HepG2 (cell line): Measurements from ENCODE around the gene RPS23. TPM values are rescaled to one million over a fixed set of nuclear protein-coding genes. Genes with fewer than 3 reads are reported as not detected.

Source experiments
- ATAC-seq: fragments of 200-7000 bp; cut with Tn5 transposase; 3 replicates; pipeline ENCODE4 v1.9.1; 2020; ENCODE audit warnings: mild to moderate bottlenecking, moderate library complexity
- BruUV-seq: library from RNA; stranded (reverse); fragments of 400-500 nt; replicated peaks from 2 replicates; lab custom pipeline; 2021; lab: Mats Ljungman, UMichigan
- CTCF ChIA-PET: fragments of 300-600 bp; formaldehyde crosslinking; extraction: SDS; loops from one replicate; lab custom pipeline; 2021; ENCODE audit warnings: low total read pairs, inconsistent platforms, low intra/inter-chr PET ratio; lab: Yijun Ruan, JAX
- POLR2A ChIA-PET: fragments of 350-600 bp; sonication (Branson Sonifier 250); formaldehyde crosslinking; loops from one replicate; lab custom pipeline; 2020; ENCODE audit warnings: antibody characterized with exemption, inconsistent platforms; lab: Yijun Ruan, JAX
- DNase-seq: peaks from one replicate; pipeline ENCODE4 v3.0.0-alpha.2; 2015; ENCODE audit warnings: low spot score
- FAIRE-seq: peaks from 3 replicates; lab custom pipeline; 2011; peaks lifted over from hg19 to GRCh38; lab: Jason Lieb, UNC
- H2AFZ ChIP-seq: one replicate; pipeline ENCODE4 v1.6.1; 2011; ENCODE audit warnings: low read length, inconsistent platforms
- H3K27ac ChIP-seq: fragments of 300-600 bp; 3 replicates; pipeline ENCODE4 v1.8.0; 2011; ENCODE audit warnings: mixed run types, mild to moderate bottlenecking, mixed read lengths, low read length, inconsistent platforms; ENCODE audit not compliant: insufficient read depth; ENCODE audit errors: extremely low read length
- H3K27me3 ChIP-seq, 2 experiments: fragments of 200-600 bp in 1 of 2; 2 replicates in 1 of 2; 3 replicates in 1 of 2; pipeline versions ENCODE4 v1.6.0 to v1.8.0; 2011; ENCODE audit warnings: low read length in 2 of 2, mild to moderate bottlenecking in 2 of 2, moderate library complexity in 2 of 2, inconsistent platforms in 1 of 2; ENCODE audit not compliant: insufficient read depth in 2 of 2, control insufficient read depth in 1 of 2
- H3K36me3 ChIP-seq, 2 experiments: fragments of 200-600 bp in 1 of 2; replicated peaks in 1 of 2; 2 replicates in 1 of 2; 3 replicates in 1 of 2; pipeline versions ENCODE4 v1.5.1 to v1.8.0; 2011; ENCODE audit warnings: low read length in 2 of 2, inconsistent platforms in 1 of 2; ENCODE audit not compliant: insufficient read depth in 2 of 2, control insufficient read depth in 1 of 2
- H3K4me1 ChIP-seq: 2 replicates; pipeline ENCODE4 v1.5.1; 2012; ENCODE audit warnings: low read length, inconsistent platforms; ENCODE audit not compliant: insufficient read depth
- H3K4me2 ChIP-seq: 2 replicates; pipeline ENCODE4 v1.6.0; 2011; ENCODE audit warnings: low read depth, low read length, inconsistent platforms
- H3K4me3 ChIP-seq, 3 experiments: fragments of 200-600 bp in 1 of 3; sonication (generic), shearing (Covaris generic) in 1 of 3; replicated peaks in 1 of 3; 2 replicates each; pipeline ENCODE4 v1.5.1; 2011 to 2016; ENCODE audit warnings: low read length in 3 of 3, inconsistent platforms in 2 of 3, low read depth in 2 of 3, mild to moderate bottlenecking in 2 of 3, control low read depth in 1 of 3, mixed read lengths in 1 of 3; ENCODE audit not compliant: insufficient read depth in 1 of 3
- H3K79me2 ChIP-seq: one replicate; pipeline ENCODE4 v1.6.1; 2011; ENCODE audit warnings: low read length, inconsistent platforms; ENCODE audit not compliant: insufficient read depth
- H3K9ac ChIP-seq: 2 replicates; pipeline ENCODE4 v1.6.0; 2011; ENCODE audit warnings: mild to moderate bottlenecking, low read depth, low read length, inconsistent platforms; ENCODE audit not compliant: insufficient read depth
- H3K9me3 ChIP-seq: 2 replicates; pipeline ENCODE4 v1.5.1; 2012; ENCODE audit warnings: mild to moderate bottlenecking, low read length
- H4K20me1 ChIP-seq: 2 replicates; pipeline ENCODE4 v1.6.0; 2011; ENCODE audit warnings: inconsistent platforms, mild to moderate bottlenecking, low read length, moderate library complexity; ENCODE audit not compliant: insufficient read depth
- CEBPG ChIP-seq: IDR thresholded peaks from 2 replicates; pipeline ENCODE4 v1.6.1; 2016
- HCFC1 ChIP-seq: fragments of 150-350 bp; IDR thresholded peaks from 2 replicates; pipeline ENCODE4 v1.6.1; 2014; ENCODE audit warnings: low read depth, low read length
- HIC2 ChIP-seq: sonication (generic); formaldehyde crosslinking; IDR thresholded peaks from 2 replicates; pipeline ENCODE4 v1.9.0; 2022; ENCODE audit warnings: low read depth, missing genetic modification reagents
- HNF4G ChIP-seq, 2 experiments: sonication (generic) in 1 of 2; formaldehyde crosslinking in 1 of 2; IDR thresholded peaks; 2 replicates each; pipeline versions ENCODE4 v1.4.0 to v1.6.1; 2011 to 2020; ENCODE audit warnings: borderline replicate concordance in 2 of 2, low read depth in 2 of 2, mild to moderate bottlenecking in 2 of 2, low read length in 1 of 2, missing genetic modification reagents in 1 of 2, moderate library complexity in 1 of 2
- ISX ChIP-seq: sonication (generic); formaldehyde crosslinking; conservative IDR thresholded peaks from 2 replicates; pipeline ENCODE4 v1.5.0; 2020; ENCODE audit warnings: missing genetic modification reagents
- NFKBIZ ChIP-seq: IDR thresholded peaks from 2 replicates; pipeline ENCODE4 v1.6.1; 2018; ENCODE audit warnings: missing genetic modification reagents, missing compliant biosample characterization
- POLR2G ChIP-seq: fragments of 200-400 bp; formaldehyde crosslinking; IDR thresholded peaks from 2 replicates; pipeline ENCODE4 v1.6.1; 2018; ENCODE audit warnings: mild to moderate bottlenecking, low read depth, low read length, moderate library complexity
- SMAD9 ChIP-seq: sonication (generic); formaldehyde crosslinking; IDR thresholded peaks from 2 replicates; pipeline ENCODE4 v1.5.1; 2020; ENCODE audit warnings: mild to moderate bottlenecking, missing genetic modification reagents
- SMARCE1 ChIP-seq: fragments of 450-650 bp; IDR thresholded peaks from 2 replicates; pipeline ENCODE4 v1.6.1; 2017; ENCODE audit warnings: borderline replicate concordance
- TCF12 ChIP-seq, 2 experiments: fragments of 450-650 bp in 1 of 2; sonication (generic) in 1 of 2; formaldehyde crosslinking in 1 of 2; IDR thresholded peaks; 2 replicates each; pipeline versions ENCODE4 v1.6.1 to v1.8.0; 2017 to 2022; ENCODE audit warnings: antibody characterized with exemption in 1 of 2, mild to moderate bottlenecking in 1 of 2, missing genetic modification reagents in 1 of 2, moderate library complexity in 1 of 2
- ZNF12 ChIP-seq: sonication (generic); formaldehyde crosslinking; IDR thresholded peaks from 2 replicates; pipeline ENCODE4 v1.5.0; 2020; ENCODE audit warnings: missing genetic modification reagents
- ZNF143 ChIP-seq: sonication (generic); formaldehyde crosslinking; IDR thresholded peaks from 2 replicates; pipeline ENCODE4 v1.4.0; 2020; ENCODE audit warnings: missing genetic modification reagents
- ZNF263 ChIP-seq: sonication (generic); formaldehyde crosslinking; IDR thresholded peaks from 2 replicates; pipeline ENCODE4 v1.4.0; 2020; ENCODE audit warnings: missing genetic modification reagents
- ZNF512B ChIP-seq: sonication (generic); formaldehyde crosslinking; IDR thresholded peaks from 2 replicates; pipeline ENCODE4 v1.5.1; 2020; ENCODE audit warnings: missing genetic modification reagents, mild to moderate bottlenecking, borderline replicate concordance
- ZNF770 ChIP-seq: sonication (generic); formaldehyde crosslinking; IDR thresholded peaks from 2 replicates; pipeline ENCODE4 v1.5.0; 2020; ENCODE audit warnings: mild to moderate bottlenecking, missing genetic modification reagents
- ZSCAN31 ChIP-seq: sonication (generic); formaldehyde crosslinking; IDR thresholded peaks from 2 replicates; pipeline ENCODE4 v1.5.0; 2020; ENCODE audit warnings: low read depth, mild to moderate bottlenecking, missing genetic modification reagents
- WGBS: methylation state at CpG from one replicate; pipeline ENCODE4 v1.1.6; 2017; ENCODE audit warnings: low lambda C conversion rate; 5-methylcytosine and 5-hydroxymethylcytosine counted together
- in situ Hi-C: cut with HindIII; loops from 2 replicates; pipeline ENCODE4 v1.10.0; 2017; ENCODE audit warnings: low pct_unique_long_range_greater_than_20kb; ENCODE audit not compliant: extremely low pct_ligation_motif_present
- intact Hi-C: fragments of 100-400 bp; cut with micrococcal nuclease; formaldehyde crosslinking; loops from one replicate; pipeline ENCODE4 v1.10.0; 2022; ENCODE audit not compliant: unreplicated experiment
- polyA plus RNA-seq, 8 experiments: library from polyadenylated mRNA; depleted of rRNA in 3 of 8; stranded (reverse) in 7 of 8; unstranded in 1 of 8; fragments of >200 nt; fragmentation: Illumina TruSeq in 4 of 8; extraction: Trizol in 4 of 8; gene quantifications; 2 replicates each; pipeline versions ENCODE4 v1.2.1 to v1.2.3, GENCODE V29; 2011 to 2016; ENCODE audit warnings: low read depth in 4 of 8, missing spikeins in 1 of 8, mixed read lengths in 1 of 8; ENCODE audit not compliant: insufficient read depth in 1 of 8
- total RNA-seq, 5 experiments: library from RNA; depleted of rRNA; stranded (reverse); fragments of >200 nt; fragmentation: Illumina TruSeq; extraction: Trizol; gene quantifications; 2 replicates each; pipeline ENCODE4 v1.2.3, GENCODE V29; 2016; ENCODE audit warnings: low read depth in 1 of 5

Gene RPS23
- total and polyA plus RNA-seq, 2 of the 13 experiments (the other 11 are each of a cell fraction or from before 2014, with no cell fraction given) = 3,088 to 3,235 TPM

- in situ Hi-C loops = no loop called here
- H3K79me2 ChIP-seq = no peaks in the 10 kb centered on the region
- FAIRE-seq (no peak), DNase-seq (no peak), ATAC-seq (no peak)
- H3K4me3 ChIP-seq = no peak overlapping the region
- H2AFZ ChIP-seq = no peak overlapping the region
- H3K9ac ChIP-seq = no peak overlapping the region
- no peaks in the 10 kb centered on the region for H3K36me3 ChIP-seq
- WGBS = 52% methylated on average over 10 of the region's 10 CpGs
- H3K4me1 ChIP-seq = no peaks in the 10 kb centered on the region
- intact Hi-C loops = no loop called here
- H4K20me1 ChIP-seq = no peaks in the 10 kb centered on the region
- TF ChIP-seq HCFC1 (no peak), POLR2G (no peak), ZNF512B (CRISPR knock-in tag) (no peak), ZNF143 (no peak), ZSCAN31 (CRISPR knock-in tag) (no peak), SMARCE1 (no peak), SMAD9 (CRISPR knock-in tag) (no peak), ISX (CRISPR knock-in tag) (no peak), NFKBIZ (CRISPR knock-in tag) (no peak), ZNF770 (CRISPR knock-in tag) (no peak), ZNF12 (CRISPR knock-in tag) (no peak), CEBPG (CRISPR knock-in tag) (no peak), ZNF263 (no peak), HIC2 (CRISPR knock-in tag) (no peak), HNF4G (IDR thresholded peaks at IDR 0.05; ENCODE audit: borderline replicate concordance, low read depth, low read length) (no peak), HNF4G (CRISPR knock-in tag; IDR thresholded peaks at IDR 0.05; ENCODE audit: borderline replicate concordance, low read depth) (no peak), TCF12 (IDR thresholded peaks at IDR 0.05) (no peak), TCF12 (CRISPR knock-in tag; IDR thresholded peaks at IDR 0.05) (no peak)
- BruUV-seq = no TSS peak
- H3K9me3 ChIP-seq = no peaks in the 10 kb centered on the region
- H3K4me2 ChIP-seq = no peak overlapping the region
- ChIA-PET CTCF (no interaction called here), POLR2A (no interaction called here)
- 0 out of 5 replicates have a peak, but pooled peaks cover 0 to 2% of the 10 kb centered on the region in 2 experiments for H3K27me3 ChIP-seq
- H3K27ac ChIP-seq = no peak overlapping the region
Observed at GRCh38 chr5:82325155-82325554, 47.0 kb upstream of the RPS23 start.
